Sigmoid colon (tissue), 7 donors: ENCODE results near the gene GPC5. TPM values are rescaled to one million over a fixed set of nuclear protein-coding genes. Genes with fewer than 3 reads are reported as not detected.
A peak's percentile ranks its signal among the peaks of the same experiment; 100 is the strongest.

Experiments used
- DNase-seq: peaks from one replicate; pipeline ENCODE4 v3.0.0-alpha.2; 2019
- H3K27ac ChIP-seq, 4 donors: fragments of 200-600 bp; sonication (generic); one replicate each; pipeline ENCODE4 v1.5.1; 2016 to 2019; ENCODE audit warnings: mild to moderate bottlenecking in 1 of 4
- H3K27me3 ChIP-seq, 3 donors: fragments of 200-600 bp; sonication (generic); one replicate each; pipeline ENCODE4 v1.5.1; 2019; ENCODE audit warnings: mild to moderate bottlenecking in 1 of 3
- H3K36me3 ChIP-seq, 4 donors: fragments of 200-600 bp; sonication (generic); one replicate each; pipeline ENCODE4 v1.5.1; 2016 to 2019
- H3K4me1 ChIP-seq, 4 donors: fragments of 200-600 bp; sonication (generic); one replicate each; pipeline ENCODE4 v1.5.1; 2017 to 2019
- H3K4me3 ChIP-seq, 4 donors: fragments of 200-600 bp; sonication (generic); one replicate each; pipeline ENCODE4 v1.5.1; 2017 to 2019; ENCODE audit warnings: mild to moderate bottlenecking in 2 of 4, moderate library complexity in 1 of 4
- H3K9me3 ChIP-seq, 4 donors: fragments of 200-600 bp in 3 of 4; sonication (generic) in 3 of 4; one replicate each; pipeline versions ENCODE4 v1.5.1 to v1.6.1; 2013 to 2019
- EP300 ChIP-seq, 4 donors: sonication (generic); formaldehyde crosslinking; IDR thresholded peaks; one replicate each; pipeline ENCODE4 v1.6.1; 2017; ENCODE audit warnings: antibody characterized with exemption in 4 of 4
- POLR2A ChIP-seq, 2 donors: fragments of 450-650 bp; IDR thresholded peaks; one replicate each; pipeline ENCODE4 v1.6.1; 2016; ENCODE audit warnings: antibody characterized with exemption in 2 of 2, mild to moderate bottlenecking in 2 of 2, moderate library complexity in 2 of 2
- POLR2AphosphoS5 ChIP-seq, 4 donors: sonication (generic); formaldehyde crosslinking; IDR thresholded peaks; one replicate each; pipeline ENCODE4 v1.6.1; 2017; ENCODE audit warnings: antibody characterized with exemption in 4 of 4
- WGBS, 2 donors: extraction: QIAGEN DNeasy Blood & Tissue Kit; methylation state at CpG; one replicate each; pipeline ENCODE4 v1.1.7; 2013; 5-methylcytosine and 5-hydroxymethylcytosine counted together
- intact Hi-C: fragments of 100-400 bp; cut with DNase I; formaldehyde crosslinking; loops from one replicate; pipeline ENCODE4 v1.15.1; 2023
- polyA plus RNA-seq, 3 donors: library from polyadenylated mRNA; stranded (reverse); fragments of 200-250 nt; gene quantifications; one replicate each; pipeline ENCODE4 v1.2.3, GENCODE V29; 2013
- total RNA-seq, 4 donors: library from RNA; depleted of rRNA; stranded (reverse); fragments of >200 nt; gene quantifications; one replicate each; pipeline ENCODE4 v1.1.0, GENCODE V29; 2016
- TF ChIP-seq, protein P1 (sequence below), 4 experiments: fragments of 450-650 bp in 3 of 4; fragments of 200-600 bp in 1 of 4; IDR thresholded peaks; one replicate each; pipeline ENCODE4 v1.5.1; 2016 to 2019; ENCODE audit warnings: antibody characterized with exemption in 4 of 4, mild to moderate bottlenecking in 3 of 4, moderate library complexity in 2 of 4
- donor health status: healthy with polysubstance abuse.
- donor health status: Bipolar disorder and iron deficiency.
- donor health status: healthy.

Gene GPC5
- total and polyA plus RNA-seq, 7 donors: 0.39 to 3.9 (median 2.9) TPM; not detected in 2

DNA sequence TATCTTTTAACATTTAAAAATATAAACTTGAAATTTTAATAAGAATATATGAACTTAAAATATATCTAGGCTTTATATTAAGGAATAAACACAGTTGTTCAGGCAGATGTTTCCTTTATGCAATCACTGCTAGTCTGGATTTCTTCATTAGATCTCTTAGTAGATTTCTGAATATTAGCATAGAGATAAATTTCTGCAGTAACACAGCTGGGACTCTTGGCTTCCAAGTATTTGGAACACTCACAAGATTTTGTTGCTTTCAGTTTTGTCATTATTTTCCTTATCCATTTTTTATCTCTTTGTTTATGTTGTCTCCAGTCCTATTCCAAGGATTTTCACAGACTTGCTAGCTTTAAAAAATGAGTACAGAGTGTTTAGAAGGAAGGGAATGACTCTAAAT lies 857.1 kb downstream of the GPC5 start:
- Histone ChIP-seq H3K4me3 (no peak overlapping the region), H3K9me3 (no peaks in the 10 kb centered on the region), H3K27ac (peak overlapping the region in 1 of 4 donors; percentile 21), H3K27me3 (no peaks in the 10 kb centered on the region), H3K36me3 (no peaks in the 10 kb centered on the region), H3K4me1 (peaks cover 0 to 4% (median 0%) of the 10 kb centered on the region in 4 donors)
- no peak for TF ChIP-seq POLR2A (IDR thresholded peaks at IDR 0.05)
- TF ChIP-seq, protein P1, sequence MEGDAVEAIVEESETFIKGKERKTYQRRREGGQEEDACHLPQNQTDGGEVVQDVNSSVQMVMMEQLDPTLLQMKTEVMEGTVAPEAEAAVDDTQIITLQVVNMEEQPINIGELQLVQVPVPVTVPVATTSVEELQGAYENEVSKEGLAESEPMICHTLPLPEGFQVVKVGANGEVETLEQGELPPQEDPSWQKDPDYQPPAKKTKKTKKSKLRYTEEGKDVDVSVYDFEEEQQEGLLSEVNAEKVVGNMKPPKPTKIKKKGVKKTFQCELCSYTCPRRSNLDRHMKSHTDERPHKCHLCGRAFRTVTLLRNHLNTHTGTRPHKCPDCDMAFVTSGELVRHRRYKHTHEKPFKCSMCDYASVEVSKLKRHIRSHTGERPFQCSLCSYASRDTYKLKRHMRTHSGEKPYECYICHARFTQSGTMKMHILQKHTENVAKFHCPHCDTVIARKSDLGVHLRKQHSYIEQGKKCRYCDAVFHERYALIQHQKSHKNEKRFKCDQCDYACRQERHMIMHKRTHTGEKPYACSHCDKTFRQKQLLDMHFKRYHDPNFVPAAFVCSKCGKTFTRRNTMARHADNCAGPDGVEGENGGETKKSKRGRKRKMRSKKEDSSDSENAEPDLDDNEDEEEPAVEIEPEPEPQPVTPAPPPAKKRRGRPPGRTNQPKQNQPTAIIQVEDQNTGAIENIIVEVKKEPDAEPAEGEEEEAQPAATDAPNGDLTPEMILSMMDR (IDR thresholded peaks at IDR 0.05): no peak
- TF ChIP-seq EP300 (IDR thresholded peaks at IDR 0.05): no peak
- no peak for TF ChIP-seq POLR2AphosphoS5 (IDR thresholded peaks at IDR 0.05)
- intact Hi-C loops: no loop called here
- no peak for DNase-seq

DNA sequence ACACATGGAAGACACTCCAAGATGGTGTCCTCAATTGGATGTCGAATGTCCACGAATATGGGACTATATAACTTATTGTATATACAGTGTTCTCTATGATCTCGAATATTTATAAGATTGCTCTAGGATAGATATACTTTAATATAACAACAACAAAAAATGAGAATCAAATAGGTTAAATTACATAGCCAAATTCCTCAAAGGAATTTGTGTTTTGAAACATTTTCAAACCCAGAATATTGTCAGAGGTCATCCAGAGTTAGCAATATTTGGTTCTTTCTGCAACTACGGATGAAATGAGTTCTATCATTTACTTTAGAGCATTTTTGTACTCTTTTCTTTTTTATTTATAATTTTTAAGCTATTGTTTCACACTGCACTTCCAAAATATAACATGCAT lies 857.8 kb downstream of the GPC5 start:
- no peaks in the 10 kb centered on the region for H3K9me3 ChIP-seq
- intact Hi-C loops: no loop called here

DNA sequence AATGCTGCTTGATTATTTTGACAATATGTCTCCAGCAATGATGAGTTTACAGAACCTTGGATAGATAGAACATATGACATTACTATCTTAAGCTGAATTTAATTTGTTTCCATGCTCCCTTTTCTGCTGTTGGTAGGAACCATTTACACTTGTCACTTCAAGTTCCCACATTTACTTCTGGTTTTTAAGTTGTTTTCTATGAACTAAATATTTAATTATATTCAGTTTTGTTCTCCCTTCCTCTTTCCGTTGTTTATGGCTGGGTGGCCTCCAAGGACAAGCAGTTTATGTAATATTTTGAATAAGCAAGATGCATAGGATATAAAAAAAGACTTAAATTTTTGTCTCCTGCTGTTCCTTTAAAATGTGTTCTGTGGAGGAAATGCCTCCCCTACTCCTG lies 860.6 kb downstream of the GPC5 start:
- TF ChIP-seq POLR2AphosphoS5 (IDR thresholded peaks at IDR 0.05): no peak
- no peak for TF ChIP-seq EP300 (IDR thresholded peaks at IDR 0.05)
- no peak for TF ChIP-seq POLR2A (IDR thresholded peaks at IDR 0.05)
- TF ChIP-seq, protein P1 (IDR thresholded peaks at IDR 0.05): no peak
- H3K9me3 ChIP-seq: no peaks in the 10 kb centered on the region
- H3K4me1 ChIP-seq: peaks cover 0 to 14% (median 0%) of the 10 kb centered on the region in 4 donors
- no peak for DNase-seq
- no peaks in the 10 kb centered on the region for H3K27me3 ChIP-seq
- intact Hi-C loops: no loop called here
- H3K36me3 ChIP-seq: no peaks in the 10 kb centered on the region
- H3K4me3 ChIP-seq: no peak overlapping the region
- H3K27ac ChIP-seq: no peak overlapping the region
- whole genome bisulfite sequencing, 2 donors: 47 to 57% methylated on average over 1 of the region's 1 CpG

More for the DNA sequence above, 857.8 kb downstream of the GPC5 start:
- no peak overlapping the region for H3K4me3 ChIP-seq
- no peaks in the 10 kb centered on the region for H3K27me3 ChIP-seq
- 87 to 90% methylated on average over 4 of the region's 4 CpGs for WGBS, 2 donors
- H3K36me3 ChIP-seq: no peaks in the 10 kb centered on the region
- no peak for DNase-seq
- TF ChIP-seq, protein P1 (IDR thresholded peaks at IDR 0.05): no peak
- TF ChIP-seq POLR2A (IDR thresholded peaks at IDR 0.05): no peak
- TF ChIP-seq EP300 (IDR thresholded peaks at IDR 0.05): no peak
- no peak for TF ChIP-seq POLR2AphosphoS5 (IDR thresholded peaks at IDR 0.05)
- no peak overlapping the region for H3K27ac ChIP-seq
- peaks cover 0 to 4% (median 0%) of the 10 kb centered on the region in 4 donors for H3K4me1 ChIP-seq

DNA sequence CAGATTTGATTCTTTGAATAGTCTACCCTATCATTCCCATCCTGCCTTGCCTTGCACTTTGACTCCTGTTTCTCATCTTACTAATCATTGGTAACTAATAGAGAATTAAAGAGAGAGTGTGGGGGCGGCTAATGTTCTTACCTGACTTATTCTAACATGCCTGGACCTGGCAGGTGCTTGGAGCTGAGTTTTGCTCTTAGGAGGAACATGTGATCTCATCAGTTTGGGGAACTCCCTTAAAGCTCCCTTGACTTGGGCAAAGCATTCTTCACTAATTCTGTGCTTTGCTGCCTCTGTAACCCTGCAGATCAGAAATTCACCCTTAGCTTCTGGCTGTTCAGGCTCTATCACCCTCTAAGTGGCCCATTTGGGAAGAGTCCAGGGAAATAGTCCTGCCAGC lies 861.1 kb downstream of the GPC5 start:
- DNase-seq: no peak
- Histone ChIP-seq H3K9me3 (no peaks in the 10 kb centered on the region), H3K36me3 (no peaks in the 10 kb centered on the region), H3K27me3 (no peaks in the 10 kb centered on the region), H3K4me1 (peaks cover 0 to 14% (median 0%) of the 10 kb centered on the region in 4 donors), H3K4me3 (no peak overlapping the region), H3K27ac (no peak overlapping the region)
- no peak for TF ChIP-seq EP300 (IDR thresholded peaks at IDR 0.05)
- no peak for TF ChIP-seq POLR2AphosphoS5 (IDR thresholded peaks at IDR 0.05)
- no peak for TF ChIP-seq POLR2A (IDR thresholded peaks at IDR 0.05)
- TF ChIP-seq, protein P1 (IDR thresholded peaks at IDR 0.05): no peak
- WGBS, 2 donors: 87 to 94% methylated on average over 1 of the region's 1 CpG
- intact Hi-C loops: no loop called here

DNA sequence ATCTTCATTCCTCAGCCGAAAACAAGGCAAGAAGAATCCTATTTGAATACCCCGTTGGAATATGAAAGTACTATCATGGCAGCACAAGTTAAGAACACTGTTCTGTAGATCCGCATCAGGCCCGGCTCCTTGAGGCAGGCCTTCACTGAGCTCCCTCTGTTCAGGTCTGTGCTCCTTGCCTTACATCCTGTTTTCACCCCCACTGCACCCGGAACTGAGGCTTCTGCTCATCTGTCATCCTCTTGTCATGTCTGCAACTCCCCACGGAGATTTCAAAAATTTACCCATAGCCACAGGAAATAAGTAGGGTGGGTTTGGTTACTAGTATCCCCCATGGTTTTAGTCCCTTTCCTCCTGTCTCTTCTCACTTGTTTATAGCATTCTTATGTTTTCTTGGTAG lies 861.9 kb downstream of the GPC5 start:
- Histone ChIP-seq H3K27ac (no peak overlapping the region), H3K27me3 (no peaks in the 10 kb centered on the region), H3K36me3 (no peaks in the 10 kb centered on the region), H3K9me3 (no peaks in the 10 kb centered on the region), H3K4me3 (no peak overlapping the region), H3K4me1 (peaks cover 0 to 10% (median 0%) of the 10 kb centered on the region in 4 donors)
- TF ChIP-seq, protein P1 (IDR thresholded peaks at IDR 0.05): no peak
- TF ChIP-seq POLR2A (IDR thresholded peaks at IDR 0.05) (no peak), EP300 (IDR thresholded peaks at IDR 0.05) (no peak), POLR2AphosphoS5 (IDR thresholded peaks at IDR 0.05) (no peak)
- intact Hi-C loops: no loop called here
- 77 to 90% methylated on average over 6 of the region's 6 CpGs for WGBS, 2 donors
- DNase-seq: no peak
